Jurkat, Clone E6-1 (cell line): Measurements from ENCODE around the gene RAB8A.
"Not testable (repeated sequence)": the region's sequence is repeated elsewhere in the genome, so short reads cannot be mapped to it uniquely, and the experiment has no call there.

Experiments
- DNase-seq: peaks from one replicate; pipeline ENCODE4 v3.0.0-alpha.2; 2011; ENCODE audit warnings: low read depth, low spot score
- H3K4me3 ChIP-seq: 2 replicates; pipeline ENCODE4 v1.5.1; 2011; ENCODE audit warnings: mild to moderate bottlenecking, low read length, control low read depth, moderate library complexity

RAB8A gene

DNA sequence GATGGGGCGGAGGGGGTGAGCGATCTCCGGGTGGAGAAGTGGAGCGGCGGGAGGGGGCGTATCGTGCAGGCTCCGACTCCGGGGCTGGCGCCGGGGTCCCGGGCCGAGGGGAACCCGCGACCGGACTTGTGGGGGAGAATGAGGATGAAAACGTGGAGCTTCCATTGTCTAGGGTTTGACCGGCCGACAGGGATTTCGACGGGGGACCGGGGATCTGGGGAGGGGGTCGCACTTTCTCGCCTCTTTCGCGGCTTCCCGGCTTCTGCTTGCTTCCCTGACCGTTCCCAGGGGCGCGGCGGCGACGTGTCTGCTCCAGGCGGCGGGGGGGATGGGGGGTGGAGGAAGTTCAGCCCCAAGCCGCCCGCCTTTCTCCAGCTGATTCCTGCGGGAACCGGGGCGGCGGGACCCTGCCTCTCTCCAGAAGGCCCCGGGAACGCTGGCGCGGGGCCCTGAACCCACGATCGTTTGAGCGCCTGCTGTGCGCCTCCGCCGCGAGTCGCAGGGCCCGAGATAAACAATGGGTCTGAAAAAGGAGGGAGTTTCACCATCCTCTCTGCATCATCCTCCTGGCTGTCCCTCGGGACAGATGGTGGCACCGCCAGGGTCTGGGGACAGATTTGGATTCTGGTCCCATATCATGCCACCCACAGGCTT lies 34.6 kb upstream of the RAB8A start:
- H3K4me3 ChIP-seq, result peak overlapping the region; percentile 99
- no peak for DNase-seq

DNA sequence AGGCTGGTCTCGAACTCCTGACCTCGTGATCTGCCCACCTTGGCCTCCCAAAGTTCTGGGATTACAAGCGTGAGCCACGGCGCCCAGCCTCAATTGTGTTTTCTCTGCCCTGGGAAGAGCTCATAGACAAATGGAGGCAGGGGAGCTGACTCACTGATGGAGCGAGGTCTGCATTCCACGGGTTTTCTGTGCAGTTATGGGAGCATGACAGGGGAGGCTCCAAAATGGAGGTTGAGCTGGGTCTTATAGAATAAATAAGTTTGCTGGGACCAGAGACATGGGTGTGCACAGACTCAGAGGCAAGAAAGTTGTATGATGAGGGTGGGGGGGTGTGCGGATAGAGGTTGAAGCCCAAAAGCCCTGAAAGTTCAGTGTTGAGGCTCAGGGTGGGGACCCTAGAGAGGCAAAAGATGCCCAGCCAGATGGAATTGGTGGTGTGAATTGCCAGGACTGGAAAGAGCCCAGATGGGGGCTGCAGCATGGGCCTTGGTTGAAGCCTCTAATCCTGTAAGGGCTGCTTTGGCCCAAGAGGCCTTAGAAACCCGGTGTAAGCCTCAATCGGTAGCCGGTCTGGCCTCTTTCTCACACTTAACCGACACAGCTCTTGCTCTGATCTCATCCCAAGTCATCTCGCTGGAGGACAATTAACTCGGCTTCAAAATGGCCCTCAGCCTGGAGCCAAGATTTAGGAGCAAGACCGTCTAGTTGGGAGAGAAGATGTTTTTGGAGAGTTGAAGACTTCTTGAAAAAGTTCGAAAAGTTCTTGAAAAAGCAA lies 33.5 kb upstream of the RAB8A start:
- H3K4me3 ChIP-seq, result peak overlapping the region; percentile 99
- DNase-seq, result peak; percentile 48

DNA sequence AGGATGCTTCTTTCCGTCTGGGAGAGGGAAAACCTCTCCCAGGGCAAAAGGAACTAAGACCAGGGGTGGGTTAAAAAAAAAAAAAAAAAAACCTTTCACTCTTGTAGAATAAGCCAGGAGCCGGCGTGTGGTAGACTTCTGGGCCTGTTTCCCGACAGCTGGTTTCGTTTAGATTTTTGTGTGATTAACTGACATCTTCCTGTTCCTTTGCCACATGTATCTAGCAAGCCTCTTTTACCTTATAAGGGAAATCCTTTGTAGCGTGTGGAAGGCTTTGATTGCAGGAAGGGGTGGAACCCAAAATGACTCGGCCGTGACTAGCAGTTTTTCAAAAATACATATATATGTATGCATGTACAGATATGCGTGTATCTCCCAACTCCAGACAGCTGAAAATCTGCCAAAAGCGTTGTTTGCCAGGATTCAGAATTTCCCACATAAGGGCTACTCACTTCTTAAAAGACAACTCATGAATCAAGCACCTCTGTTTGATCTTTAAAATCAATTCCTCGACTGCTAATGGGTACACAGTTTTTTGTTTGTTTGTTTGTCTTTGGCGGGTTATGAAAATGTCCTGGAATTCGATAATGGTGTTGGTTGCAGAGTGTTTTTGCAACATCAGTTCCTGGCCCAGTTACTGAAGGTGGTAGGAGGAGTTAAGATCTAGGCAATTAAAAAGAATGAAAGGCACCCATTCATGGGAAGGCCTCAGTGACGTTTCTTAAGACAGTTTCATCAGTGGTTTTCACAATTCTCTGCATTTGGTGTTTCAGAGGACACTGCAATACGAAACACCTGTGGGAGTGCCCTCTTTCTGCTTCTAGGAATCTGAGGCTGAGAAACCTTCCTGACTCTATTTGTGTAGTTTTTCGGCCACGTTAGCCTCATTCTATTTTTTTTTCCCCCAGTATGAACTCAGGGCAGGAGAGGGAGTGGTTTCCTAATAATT lies 32.7 kb upstream of the RAB8A start:
- DNase-seq, result peak; percentile 98
- H3K4me3 ChIP-seq, result peak overlapping the region; percentile 99

DNA sequence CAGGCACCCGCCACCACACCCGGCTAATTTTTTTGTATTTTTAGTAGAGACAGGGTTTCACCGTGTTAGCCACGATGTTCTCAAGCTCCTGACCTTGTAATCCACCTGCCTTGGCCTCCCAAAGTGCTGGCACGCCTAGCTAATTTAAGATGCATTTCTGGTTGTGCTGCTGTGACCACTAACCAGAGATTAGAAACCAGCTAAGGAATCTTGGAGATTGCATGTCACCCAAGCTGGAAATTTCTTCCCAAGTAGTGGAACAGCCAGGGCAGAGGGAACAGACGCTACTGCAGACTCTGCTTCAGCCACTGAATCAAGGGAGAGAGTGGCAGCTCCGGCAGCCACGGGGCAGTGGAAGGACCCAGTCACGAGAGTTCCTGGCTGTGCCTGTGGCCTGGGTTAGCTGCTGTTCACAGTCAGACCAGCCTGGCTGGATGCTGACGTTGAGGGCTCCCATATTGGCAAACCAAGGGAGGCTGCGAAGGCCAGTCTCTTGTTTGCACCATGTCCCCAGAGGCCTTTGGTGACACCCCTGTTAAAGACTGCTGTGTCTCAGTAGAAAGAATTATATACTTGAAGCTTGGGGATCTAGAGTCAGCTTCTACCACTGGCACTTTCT lies 27.5 kb upstream of the RAB8A start:
- DNase-seq, result no peak
- H3K4me3 ChIP-seq, result no peak overlapping the region

DNA sequence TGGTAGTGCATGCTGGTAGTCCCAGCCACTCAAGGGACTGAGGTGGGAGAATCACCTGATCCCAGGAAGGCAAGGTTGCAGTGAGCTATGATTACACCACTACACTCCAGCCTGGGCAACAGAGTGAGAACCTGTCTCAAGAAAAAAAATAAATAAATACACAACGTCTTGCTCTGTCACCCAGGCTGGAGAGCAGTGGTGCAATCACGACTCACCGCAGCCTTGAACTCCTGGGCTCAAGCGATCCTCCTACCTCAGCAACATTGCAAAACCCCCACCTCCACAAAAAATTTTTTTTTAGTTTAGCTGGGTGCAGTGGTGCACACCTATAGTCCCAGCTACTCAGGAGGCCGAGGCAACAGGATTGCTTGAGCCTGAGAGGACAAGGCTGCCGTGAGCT lies 26.6 kb upstream of the RAB8A start:
- no peak overlapping the region for H3K4me3 ChIP-seq
- DNase-seq, result no peak

DNA sequence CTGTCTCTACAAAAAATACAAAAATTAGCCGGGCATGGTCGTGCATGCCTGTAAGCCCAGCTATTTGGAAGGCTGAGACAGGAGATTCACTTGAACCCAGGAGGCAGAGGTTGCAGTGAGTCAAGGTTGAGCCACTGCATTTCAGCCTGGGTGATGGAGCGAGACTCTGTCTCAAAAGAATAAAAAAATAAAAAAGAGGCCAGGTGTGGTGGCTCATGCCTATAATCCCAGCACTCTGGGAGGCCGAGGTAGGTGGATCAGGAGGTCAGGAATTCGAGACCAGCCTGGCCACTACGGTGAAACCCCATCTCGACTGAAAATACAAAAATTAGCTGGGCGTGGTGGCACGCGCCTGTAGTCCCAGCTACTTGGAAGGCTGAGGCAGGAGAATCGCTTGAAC lies 24.3 kb upstream of the RAB8A start:
- H3K4me3 ChIP-seq, DNase-seq: not testable (repeated sequence)

DNA sequence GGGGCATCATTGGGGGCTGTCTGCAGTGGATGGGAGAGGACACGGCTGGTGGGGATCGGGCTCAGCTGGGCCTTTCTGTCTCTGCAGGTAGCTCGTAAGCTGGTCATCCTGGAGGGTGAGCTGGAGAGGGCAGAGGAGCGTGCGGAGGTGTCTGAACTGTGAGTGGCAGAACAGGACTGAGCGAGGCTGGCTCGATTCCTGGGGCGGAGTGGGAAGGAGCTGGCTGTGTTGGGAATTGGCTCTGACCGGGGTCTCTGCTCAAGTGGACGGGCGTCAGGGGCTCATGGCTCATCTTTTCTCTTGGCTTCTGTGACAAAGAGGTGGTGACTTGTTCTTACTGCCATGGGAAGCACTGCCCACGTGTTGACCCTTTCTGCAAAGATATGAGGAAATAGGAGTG lies 23.7 kb upstream of the RAB8A start:
- H3K4me3 ChIP-seq, result no peak overlapping the region
- no peak for DNase-seq

DNA sequence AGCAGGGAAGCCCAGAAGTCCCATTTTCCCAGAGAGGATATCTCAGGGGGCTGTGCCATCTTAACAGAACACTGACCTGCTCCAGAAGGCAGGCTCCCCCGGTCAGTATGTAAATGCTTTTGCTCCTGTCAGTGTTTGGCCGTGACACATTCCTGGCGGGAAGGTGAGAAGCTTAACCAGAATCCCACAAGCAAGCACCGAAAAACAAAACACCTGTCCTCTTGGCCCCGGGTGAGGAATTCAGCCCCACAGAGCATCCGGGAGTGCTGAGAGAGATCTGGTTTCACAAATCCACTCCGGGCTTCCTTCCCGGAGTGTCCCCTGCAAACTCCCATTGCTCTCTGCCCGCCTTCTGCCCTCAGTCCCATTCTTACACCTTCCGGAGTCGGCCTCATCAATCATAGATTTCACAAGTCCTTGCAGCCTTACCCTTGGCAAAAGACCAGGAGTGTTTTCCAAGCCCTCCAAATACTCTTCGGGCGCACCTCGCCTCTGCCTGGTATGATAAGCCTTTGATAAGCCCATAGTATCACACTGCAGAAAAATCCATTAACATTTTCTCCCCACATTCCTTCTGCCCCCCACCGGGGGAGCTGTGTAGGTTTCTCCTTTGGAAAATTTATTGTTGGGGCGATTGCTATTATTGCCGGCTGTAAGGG lies 23.2 kb upstream of the RAB8A start:
- no peak overlapping the region for H3K4me3 ChIP-seq
- DNase-seq, result no peak

DNA sequence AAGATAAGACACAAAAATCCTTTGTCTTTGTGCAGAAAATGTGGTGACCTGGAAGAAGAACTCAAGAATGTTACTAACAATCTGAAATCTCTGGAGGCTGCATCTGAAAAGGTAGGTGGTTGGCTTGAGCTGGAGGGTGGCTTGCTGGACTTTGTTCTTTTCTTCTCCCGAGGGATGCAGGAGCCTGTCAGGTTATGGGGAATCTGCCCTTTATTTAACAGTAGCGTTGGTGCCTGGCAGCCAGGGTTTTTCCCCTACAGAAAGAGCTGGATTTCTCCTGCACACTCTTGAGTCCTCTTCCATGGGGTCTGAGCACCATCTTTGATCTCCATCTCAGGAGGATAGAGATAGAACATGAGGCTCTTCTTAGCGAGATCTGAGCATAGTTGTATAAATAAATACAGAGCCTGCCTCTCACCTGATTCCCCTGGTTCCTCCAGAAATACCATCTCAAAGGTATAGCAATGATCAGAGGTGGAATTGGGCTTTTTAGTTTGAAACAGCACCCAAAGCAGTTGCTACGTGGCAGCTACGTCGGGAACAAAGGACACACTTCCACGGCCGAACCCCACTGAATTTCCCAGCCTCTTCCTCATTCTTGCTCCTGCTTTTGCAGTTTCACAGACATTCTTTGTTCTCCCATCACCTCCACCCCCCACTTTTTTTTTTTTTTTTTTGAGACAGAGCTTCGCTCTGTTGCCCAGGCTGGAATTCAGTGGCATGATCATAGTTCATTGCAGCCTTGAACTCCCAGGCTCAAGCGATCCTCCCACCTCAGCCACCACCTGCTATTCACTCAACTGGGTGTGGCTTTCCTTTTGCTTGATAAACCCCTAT lies 22.5 kb upstream of the RAB8A start:
- H3K4me3 ChIP-seq, result no peak overlapping the region
- no peak for DNase-seq

DNA sequence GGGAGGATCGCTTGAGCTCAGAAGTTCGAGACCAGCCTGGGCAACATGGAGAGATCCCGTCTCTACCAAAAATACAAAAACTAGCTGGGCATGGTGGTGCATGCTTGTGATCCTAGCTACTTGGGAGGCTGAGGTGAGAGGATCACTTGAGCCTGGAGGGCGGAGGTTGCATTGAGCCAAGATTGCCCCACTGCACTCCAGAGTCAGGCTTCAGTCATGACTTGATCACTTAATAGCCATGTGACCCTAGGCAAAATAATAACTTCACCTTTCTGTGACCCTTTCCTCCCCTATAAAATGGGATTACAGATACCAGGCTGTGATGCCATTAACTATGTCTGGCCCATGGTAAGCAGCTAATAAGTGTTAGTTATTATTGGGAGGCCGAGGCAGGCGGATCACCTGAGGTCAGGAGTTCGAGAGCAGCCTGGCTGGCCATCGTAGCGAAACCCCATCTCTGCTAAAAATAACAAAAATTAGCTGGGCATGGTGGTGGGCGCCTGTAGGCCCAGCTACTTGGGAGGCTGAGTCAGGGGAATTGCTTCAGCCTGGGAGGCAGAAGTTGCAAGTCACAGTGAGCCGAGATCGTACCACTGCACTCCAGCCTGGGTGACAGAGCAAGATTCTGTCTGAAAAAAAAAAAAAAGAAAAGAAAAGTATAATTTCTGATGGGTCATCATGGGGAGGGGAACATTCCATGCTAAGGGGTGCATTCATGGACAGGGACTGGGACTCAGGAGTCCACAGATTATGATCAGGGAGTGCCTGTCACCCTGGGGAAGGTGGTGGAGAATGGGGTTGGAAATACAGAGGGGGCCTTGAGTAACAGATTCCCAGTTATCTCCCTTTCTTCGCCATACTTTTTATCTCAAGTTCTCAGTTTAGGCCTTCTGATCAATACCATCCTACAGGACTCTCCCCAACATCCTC lies 19.9 kb upstream of the RAB8A start:
- H3K4me3 ChIP-seq, result no peak overlapping the region
- no peak for DNase-seq

DNA sequence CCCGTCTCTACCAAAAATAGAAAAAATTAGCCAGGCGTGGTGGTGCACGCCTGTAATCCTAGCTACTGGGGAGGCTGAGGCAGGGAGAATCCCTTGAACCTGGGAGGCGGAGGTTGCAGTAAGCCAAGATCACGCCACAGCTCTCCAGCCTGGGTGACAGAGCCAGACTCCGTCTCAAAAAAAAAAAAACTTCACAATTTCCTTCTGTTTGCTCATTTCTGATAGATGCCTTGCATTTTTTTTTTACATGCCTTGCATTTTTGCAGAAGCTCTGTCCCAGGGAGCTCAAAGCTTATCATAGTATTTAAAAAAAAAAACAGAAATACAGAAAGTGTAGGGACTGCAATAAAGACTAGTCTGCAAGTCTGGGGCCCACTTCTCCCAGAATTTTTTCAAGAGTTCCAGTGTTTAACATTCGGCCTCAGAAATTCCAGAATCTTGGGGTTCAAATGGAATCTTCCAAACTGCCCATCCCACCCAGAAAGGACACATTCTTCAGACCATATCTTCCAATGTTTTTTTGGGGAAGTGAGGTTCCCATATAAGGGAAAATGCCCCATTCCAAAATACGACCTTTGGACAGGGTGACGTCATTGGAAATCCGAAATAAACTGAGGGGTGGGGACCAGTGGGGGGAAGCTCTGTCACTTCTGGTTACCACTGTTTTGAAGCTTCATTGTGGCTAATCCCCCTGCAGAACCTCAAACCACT lies 17.2 kb upstream of the RAB8A start:
- no peak for DNase-seq
- H3K4me3 ChIP-seq, result no peak overlapping the region

DNA sequence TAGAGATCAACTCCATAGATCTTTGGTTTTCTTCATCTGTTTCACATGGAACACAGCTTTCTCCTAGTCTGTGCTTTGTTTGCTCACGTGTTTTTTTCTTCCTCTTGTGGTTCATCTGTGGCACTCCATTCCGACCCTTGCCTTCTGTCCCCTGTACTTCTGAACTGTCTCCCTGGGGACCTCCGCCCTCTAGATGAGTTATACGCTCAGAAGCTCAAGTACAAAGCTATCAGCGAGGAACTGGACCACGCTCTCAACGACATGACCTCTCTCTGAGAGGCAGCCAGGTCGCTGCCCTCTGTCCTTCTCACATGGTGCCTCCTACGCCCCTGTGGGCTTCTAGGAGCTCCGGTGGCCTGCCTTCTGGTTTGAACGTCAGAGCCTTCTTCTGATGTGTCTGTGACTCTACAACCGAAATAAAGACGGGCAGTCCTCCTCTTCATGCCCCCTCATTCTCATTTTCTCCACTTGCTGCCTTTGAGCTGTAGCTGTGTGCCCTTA lies 16.6 kb upstream of the RAB8A start:
- DNase-seq, result peak; percentile 90
- H3K4me3 ChIP-seq, result no peak overlapping the region

DNA sequence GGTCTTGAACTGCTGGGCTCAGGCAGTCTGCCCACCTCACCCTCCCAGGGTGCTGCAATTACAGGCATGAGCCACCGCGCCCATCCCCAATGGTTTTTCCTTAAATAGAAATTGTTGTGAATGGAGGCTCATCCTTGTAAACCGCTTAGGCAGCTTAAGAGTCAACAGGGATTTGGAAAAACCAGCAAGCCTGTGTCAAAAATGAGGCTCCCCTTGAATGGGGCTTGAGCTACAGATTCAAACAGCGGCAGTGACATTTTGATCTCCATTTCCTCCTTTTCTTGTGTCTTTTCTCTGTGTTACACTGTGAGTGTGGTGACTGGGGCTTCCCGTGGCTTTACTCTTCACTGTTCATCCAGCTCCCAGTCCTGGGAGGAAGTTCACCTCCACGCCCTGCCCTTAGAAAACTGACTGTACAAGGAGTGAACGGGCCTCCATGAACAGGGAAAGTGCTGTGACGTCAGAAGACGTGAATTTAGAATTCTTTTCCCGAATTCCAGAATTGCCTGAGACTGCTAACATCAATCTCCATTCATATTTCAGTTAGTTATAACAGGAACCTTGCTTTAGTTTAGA lies 15.3 kb upstream of the RAB8A start:
- DNase-seq, result no peak
- no peak overlapping the region for H3K4me3 ChIP-seq

DNA sequence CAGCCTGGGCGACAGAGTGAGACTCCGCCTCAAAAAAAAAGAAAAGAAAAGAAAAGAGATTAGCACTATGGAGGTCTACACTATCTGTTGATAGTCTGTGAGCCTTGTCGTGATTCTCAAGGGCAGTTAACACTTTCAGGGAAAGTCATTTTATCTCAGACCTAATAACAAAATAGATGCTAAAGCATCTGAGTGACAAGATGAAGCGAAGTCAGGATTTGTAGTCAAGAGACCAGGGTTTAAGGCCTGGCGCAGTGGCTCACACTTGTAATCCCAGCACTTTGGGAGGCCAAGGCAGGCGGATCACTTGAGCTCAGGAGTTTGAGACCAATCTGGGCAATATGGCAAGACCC lies 13.3 kb upstream of the RAB8A start:
- no peak for DNase-seq
- no peak overlapping the region for H3K4me3 ChIP-seq

DNA sequence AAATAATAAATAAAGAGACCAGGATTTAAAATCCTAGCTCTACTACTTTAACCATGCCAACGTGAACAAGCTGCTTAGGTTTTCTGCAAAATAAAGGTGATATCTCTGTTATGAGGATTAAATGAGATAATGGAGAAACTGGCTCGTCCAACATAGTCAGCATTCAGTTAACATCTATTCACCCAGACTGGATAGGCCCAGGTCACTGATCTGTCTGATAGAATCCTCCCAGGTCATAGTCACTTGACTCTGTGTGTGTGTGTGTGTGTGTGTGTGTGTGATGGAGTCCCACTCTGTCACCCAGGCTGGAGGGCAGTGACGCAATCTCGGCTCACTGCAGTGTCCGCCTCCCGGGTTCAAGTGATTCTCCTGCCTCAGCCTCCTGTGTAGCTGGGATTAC lies 12.9 kb upstream of the RAB8A start:
- H3K4me3 ChIP-seq, result no peak overlapping the region
- no peak for DNase-seq

DNA sequence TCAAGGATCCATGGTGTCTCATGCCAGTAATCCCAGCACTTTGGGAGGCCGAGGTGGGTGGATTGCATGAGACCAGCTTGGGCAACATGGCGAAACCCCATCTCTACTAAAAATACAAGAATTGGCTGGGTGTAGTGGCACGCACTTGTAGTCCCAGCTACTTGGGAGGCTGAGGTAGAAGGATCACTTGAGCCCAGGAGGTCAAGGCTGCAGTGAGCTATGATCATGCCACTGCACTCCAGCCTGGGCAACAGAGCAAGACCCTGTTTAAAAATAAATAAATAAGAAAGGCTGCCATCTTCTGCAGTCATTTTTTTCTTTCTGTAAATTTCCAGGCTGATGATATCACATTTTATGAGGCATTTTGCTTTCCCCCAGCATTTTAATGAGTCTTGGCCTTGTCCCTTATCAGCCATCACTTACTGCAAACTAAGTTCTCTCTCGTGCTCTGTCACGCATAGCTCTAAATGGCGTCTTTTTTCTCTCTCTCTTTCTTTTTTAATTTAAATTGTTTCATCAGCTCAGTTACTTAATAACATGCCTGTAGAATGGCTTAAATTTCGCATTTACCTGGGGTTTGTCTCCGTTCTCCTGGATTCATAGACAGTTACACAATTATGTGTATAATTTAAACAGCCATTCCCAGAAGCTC lies 12.2 kb upstream of the RAB8A start:
- not testable (repeated sequence) for H3K4me3 ChIP-seq, DNase-seq
